ENCODE measurements around the gene ANP32A. TPM values are rescaled to one million over a fixed set of nuclear protein-coding genes. Genes with fewer than 3 reads are reported as not detected.

Gene ANP32A
- total and polyA plus RNA-seq, 9 of the 15 experiments (the other 6 are each of a cell fraction or from before 2014, with no cell fraction given), result 13.2 to 656 (median 210) TPM

DNA sequence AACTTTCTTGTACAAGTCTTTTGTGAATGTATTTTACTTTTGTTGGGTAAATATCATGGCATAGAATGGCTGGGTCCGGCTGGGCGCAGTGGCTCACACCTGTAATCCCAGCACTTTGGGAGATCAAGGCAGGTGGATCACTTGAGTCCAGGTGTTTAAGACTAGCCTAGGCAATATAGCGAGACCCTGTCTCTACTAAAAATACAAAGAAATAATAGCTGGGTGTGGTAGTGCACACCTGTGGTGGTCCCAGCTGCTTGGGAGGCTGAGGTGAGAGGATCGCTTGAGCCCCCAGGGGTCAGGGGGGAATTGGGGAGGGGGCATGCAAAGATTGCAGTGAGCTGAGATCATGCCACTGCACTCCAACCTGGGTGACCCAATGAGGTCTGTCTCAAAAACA, 52.9 kb downstream of the ANP32A start:
- Histone ChIP-seq H3K9me1 (ENCODE audit: control insufficient read depth, insufficient read depth, low read length) (no peaks in the 10 kb centered on the region), H3K27me3 (ENCODE audit: control insufficient read depth in 2 of 2, insufficient read depth in 2 of 2, low read length in 2 of 2) (peaks cover 3 to 13% of the 10 kb centered on the region in 2 experiments; a peak in 3 of 5 replicates), H3K4me3 (no peak overlapping the region), H2AFZ (ENCODE audit: low read depth, low read length) (no peak overlapping the region), H4K20me1 (replicated peaks; ENCODE audit: control insufficient read depth, insufficient read depth, low read length) (no peaks in the 10 kb centered on the region), H3K79me2 (ENCODE audit: control insufficient read depth, insufficient read depth, low read length) (no peaks in the 10 kb centered on the region), H3K4me2 (ENCODE audit: insufficient read depth, low read length) (no peak overlapping the region), H3K27ac (ENCODE audit: extremely low read depth, low read depth, low read length) (no peak overlapping the region), H3K9me3 (replicated peaks; ENCODE audit: control insufficient read depth, insufficient read depth, low read depth, low read length) (no peaks in the 10 kb centered on the region), H3K36me3 (ENCODE audit: control insufficient read depth, insufficient read depth, low read length) (no peaks in the 10 kb centered on the region), H3K4me1 (replicated peaks in 1 of 2; ENCODE audit: control insufficient read depth in 2 of 2, insufficient read depth in 2 of 2, low read length in 2 of 2) (no peaks in the 10 kb centered on the region), H3K9ac (ENCODE audit: insufficient read depth in 1 of 2, low read depth in 2 of 2, low read length in 2 of 2) (no peak overlapping the region)
- no TSS peak for BruUV-seq (replicated peaks)
- WGBS (ENCODE audit: insufficient coverage, low coverage, missing lambda C conversion rate), result 4% methylated on average over 4 of the region's 4 CpGs
- ChIA-PET CTCF (ENCODE audit: low intra/inter-chr PET ratio) (no interaction called here), POLR2A (interaction anchor here (0.6 kb wide), 1 partner anchor 13 kb away, joined by 3 read pairs; no protein-coding TSS in a partner anchor)
- in situ Hi-C loops (cut with MboI) (no loop called here), intact Hi-C loops (cut with micrococcal nuclease) (no loop called here)
- no peak for DNase-seq (ENCODE audit: extremely low read depth in 1 of 4, low spot score in 3 of 4)
- no peak for ATAC-seq
- no peak for FAIRE-seq
- TF ChIP-seq, protein P1, sequence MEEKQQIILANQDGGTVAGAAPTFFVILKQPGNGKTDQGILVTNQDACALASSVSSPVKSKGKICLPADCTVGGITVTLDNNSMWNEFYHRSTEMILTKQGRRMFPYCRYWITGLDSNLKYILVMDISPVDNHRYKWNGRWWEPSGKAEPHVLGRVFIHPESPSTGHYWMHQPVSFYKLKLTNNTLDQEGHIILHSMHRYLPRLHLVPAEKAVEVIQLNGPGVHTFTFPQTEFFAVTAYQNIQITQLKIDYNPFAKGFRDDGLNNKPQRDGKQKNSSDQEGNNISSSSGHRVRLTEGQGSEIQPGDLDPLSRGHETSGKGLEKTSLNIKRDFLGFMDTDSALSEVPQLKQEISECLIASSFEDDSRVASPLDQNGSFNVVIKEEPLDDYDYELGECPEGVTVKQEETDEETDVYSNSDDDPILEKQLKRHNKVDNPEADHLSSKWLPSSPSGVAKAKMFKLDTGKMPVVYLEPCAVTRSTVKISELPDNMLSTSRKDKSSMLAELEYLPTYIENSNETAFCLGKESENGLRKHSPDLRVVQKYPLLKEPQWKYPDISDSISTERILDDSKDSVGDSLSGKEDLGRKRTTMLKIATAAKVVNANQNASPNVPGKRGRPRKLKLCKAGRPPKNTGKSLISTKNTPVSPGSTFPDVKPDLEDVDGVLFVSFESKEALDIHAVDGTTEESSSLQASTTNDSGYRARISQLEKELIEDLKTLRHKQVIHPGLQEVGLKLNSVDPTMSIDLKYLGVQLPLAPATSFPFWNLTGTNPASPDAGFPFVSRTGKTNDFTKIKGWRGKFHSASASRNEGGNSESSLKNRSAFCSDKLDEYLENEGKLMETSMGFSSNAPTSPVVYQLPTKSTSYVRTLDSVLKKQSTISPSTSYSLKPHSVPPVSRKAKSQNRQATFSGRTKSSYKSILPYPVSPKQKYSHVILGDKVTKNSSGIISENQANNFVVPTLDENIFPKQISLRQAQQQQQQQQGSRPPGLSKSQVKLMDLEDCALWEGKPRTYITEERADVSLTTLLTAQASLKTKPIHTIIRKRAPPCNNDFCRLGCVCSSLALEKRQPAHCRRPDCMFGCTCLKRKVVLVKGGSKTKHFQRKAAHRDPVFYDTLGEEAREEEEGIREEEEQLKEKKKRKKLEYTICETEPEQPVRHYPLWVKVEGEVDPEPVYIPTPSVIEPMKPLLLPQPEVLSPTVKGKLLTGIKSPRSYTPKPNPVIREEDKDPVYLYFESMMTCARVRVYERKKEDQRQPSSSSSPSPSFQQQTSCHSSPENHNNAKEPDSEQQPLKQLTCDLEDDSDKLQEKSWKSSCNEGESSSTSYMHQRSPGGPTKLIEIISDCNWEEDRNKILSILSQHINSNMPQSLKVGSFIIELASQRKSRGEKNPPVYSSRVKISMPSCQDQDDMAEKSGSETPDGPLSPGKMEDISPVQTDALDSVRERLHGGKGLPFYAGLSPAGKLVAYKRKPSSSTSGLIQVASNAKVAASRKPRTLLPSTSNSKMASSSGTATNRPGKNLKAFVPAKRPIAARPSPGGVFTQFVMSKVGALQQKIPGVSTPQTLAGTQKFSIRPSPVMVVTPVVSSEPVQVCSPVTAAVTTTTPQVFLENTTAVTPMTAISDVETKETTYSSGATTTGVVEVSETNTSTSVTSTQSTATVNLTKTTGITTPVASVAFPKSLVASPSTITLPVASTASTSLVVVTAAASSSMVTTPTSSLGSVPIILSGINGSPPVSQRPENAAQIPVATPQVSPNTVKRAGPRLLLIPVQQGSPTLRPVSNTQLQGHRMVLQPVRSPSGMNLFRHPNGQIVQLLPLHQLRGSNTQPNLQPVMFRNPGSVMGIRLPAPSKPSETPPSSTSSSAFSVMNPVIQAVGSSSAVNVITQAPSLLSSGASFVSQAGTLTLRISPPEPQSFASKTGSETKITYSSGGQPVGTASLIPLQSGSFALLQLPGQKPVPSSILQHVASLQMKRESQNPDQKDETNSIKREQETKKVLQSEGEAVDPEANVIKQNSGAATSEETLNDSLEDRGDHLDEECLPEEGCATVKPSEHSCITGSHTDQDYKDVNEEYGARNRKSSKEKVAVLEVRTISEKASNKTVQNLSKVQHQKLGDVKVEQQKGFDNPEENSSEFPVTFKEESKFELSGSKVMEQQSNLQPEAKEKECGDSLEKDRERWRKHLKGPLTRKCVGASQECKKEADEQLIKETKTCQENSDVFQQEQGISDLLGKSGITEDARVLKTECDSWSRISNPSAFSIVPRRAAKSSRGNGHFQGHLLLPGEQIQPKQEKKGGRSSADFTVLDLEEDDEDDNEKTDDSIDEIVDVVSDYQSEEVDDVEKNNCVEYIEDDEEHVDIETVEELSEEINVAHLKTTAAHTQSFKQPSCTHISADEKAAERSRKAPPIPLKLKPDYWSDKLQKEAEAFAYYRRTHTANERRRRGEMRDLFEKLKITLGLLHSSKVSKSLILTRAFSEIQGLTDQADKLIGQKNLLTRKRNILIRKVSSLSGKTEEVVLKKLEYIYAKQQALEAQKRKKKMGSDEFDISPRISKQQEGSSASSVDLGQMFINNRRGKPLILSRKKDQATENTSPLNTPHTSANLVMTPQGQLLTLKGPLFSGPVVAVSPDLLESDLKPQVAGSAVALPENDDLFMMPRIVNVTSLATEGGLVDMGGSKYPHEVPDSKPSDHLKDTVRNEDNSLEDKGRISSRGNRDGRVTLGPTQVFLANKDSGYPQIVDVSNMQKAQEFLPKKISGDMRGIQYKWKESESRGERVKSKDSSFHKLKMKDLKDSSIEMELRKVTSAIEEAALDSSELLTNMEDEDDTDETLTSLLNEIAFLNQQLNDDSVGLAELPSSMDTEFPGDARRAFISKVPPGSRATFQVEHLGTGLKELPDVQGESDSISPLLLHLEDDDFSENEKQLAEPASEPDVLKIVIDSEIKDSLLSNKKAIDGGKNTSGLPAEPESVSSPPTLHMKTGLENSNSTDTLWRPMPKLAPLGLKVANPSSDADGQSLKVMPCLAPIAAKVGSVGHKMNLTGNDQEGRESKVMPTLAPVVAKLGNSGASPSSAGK (IDR thresholded peaks at IDR 0.05), result no peak
- TF ChIP-seq, protein P2, sequence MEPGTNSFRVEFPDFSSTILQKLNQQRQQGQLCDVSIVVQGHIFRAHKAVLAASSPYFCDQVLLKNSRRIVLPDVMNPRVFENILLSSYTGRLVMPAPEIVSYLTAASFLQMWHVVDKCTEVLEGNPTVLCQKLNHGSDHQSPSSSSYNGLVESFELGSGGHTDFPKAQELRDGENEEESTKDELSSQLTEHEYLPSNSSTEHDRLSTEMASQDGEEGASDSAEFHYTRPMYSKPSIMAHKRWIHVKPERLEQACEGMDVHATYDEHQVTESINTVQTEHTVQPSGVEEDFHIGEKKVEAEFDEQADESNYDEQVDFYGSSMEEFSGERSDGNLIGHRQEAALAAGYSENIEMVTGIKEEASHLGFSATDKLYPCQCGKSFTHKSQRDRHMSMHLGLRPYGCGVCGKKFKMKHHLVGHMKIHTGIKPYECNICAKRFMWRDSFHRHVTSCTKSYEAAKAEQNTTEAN (CRISPR knock-in tag; IDR thresholded peaks at IDR 0.05), result no peak
- no peak for TF ChIP-seq TCF7L2 (IDR thresholded peaks at IDR 0.05; ENCODE audit: low read depth, low read length)
- TF ChIP-seq, protein P3, sequence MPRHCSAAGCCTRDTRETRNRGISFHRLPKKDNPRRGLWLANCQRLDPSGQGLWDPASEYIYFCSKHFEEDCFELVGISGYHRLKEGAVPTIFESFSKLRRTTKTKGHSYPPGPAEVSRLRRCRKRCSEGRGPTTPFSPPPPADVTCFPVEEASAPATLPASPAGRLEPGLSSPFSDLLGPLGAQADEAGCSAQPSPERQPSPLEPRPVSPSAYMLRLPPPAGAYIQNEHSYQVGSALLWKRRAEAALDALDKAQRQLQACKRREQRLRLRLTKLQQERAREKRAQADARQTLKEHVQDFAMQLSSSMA (CRISPR knock-in tag; IDR thresholded peaks at IDR 0.05), result no peak
- no peak for TF ChIP-seq ZNF121 (CRISPR knock-in tag; conservative IDR thresholded peaks at IDR 0.05)
- TF ChIP-seq GABPB1 (CRISPR knock-in tag; IDR thresholded peaks at IDR 0.05), result no peak
- TF ChIP-seq RAD21 (CRISPR knock-in tag; conservative IDR thresholded peaks at IDR 0.05 in 1 of 2, IDR thresholded peaks at IDR 0.05 in 1 of 2), result no peak
- TF ChIP-seq ZNF12 (CRISPR knock-in tag; IDR thresholded peaks at IDR 0.05), result no peak
- no peak for TF ChIP-seq ZNF445 (CRISPR knock-in tag; IDR thresholded peaks at IDR 0.05; ENCODE audit: low read depth)

Data from K562 (cell line).